GM12801 (cell line): ENCODE results near the gene PRCP.

Experiments used
- TF ChIP-seq, protein P1 (sequence below): IDR thresholded peaks from one replicate; pipeline ENCODE4 v1.5.1; 2011; ENCODE audit warnings: control low read depth; ENCODE audit not compliant: insufficient read length; ENCODE audit errors: extremely low read depth

PRCP gene

DNA sequence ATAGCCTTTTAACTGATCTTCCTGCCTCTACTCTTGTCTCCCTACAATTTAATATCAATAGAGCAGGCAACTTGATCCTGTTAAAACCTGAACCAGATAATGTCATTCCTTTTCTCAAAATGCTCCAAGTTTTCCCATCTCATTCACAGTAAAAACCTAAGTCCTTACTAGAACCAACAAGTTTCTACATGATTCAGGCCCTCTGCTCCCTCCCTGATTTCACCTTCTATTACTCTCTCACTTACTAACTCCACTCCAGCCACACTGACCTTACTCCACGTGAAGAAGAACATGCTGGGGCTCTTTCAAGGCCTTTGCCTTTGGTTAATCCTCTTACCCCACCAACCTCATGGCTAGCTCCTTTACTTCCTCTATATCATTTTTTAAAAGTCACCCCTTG, 71.1 kb downstream of the PRCP start:
- TF ChIP-seq, protein P1, sequence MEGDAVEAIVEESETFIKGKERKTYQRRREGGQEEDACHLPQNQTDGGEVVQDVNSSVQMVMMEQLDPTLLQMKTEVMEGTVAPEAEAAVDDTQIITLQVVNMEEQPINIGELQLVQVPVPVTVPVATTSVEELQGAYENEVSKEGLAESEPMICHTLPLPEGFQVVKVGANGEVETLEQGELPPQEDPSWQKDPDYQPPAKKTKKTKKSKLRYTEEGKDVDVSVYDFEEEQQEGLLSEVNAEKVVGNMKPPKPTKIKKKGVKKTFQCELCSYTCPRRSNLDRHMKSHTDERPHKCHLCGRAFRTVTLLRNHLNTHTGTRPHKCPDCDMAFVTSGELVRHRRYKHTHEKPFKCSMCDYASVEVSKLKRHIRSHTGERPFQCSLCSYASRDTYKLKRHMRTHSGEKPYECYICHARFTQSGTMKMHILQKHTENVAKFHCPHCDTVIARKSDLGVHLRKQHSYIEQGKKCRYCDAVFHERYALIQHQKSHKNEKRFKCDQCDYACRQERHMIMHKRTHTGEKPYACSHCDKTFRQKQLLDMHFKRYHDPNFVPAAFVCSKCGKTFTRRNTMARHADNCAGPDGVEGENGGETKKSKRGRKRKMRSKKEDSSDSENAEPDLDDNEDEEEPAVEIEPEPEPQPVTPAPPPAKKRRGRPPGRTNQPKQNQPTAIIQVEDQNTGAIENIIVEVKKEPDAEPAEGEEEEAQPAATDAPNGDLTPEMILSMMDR = no peak

- TF ChIP-seq, protein P1 = no peak
These were observed 71.8 kb downstream of the PRCP start for GRCh38 chr11:82828472-82828871.

GRCh38 chr11:82826526-82826925, 73.7 kb downstream of the PRCP start:
- TF ChIP-seq, protein P1 = no peak

GRCh38 chr11:82823647-82824619, 76.3 kb downstream of the PRCP start:
- TF ChIP-seq, protein P1 = no peak

GRCh38 chr11:82818409-82819043, 81.7 kb downstream of the PRCP start:
- TF ChIP-seq, protein P1 = no peak

- TF ChIP-seq, protein P1 = no peak
These were observed 84.8 kb downstream of the PRCP start for GRCh38 chr11:82815406-82815805.

GRCh38 chr11:82814379-82814778, 85.9 kb downstream of the PRCP start:
- TF ChIP-seq, protein P1 = no peak
